ENCODE data around the gene XXYLT1. TPM values are rescaled to one million over a fixed set of nuclear protein-coding genes. Genes with fewer than 3 reads are reported as not detected.

XXYLT1 gene
- total RNA-seq, 2 experiments from 2014 or later = 5.4 to 5.7 TPM

DNA sequence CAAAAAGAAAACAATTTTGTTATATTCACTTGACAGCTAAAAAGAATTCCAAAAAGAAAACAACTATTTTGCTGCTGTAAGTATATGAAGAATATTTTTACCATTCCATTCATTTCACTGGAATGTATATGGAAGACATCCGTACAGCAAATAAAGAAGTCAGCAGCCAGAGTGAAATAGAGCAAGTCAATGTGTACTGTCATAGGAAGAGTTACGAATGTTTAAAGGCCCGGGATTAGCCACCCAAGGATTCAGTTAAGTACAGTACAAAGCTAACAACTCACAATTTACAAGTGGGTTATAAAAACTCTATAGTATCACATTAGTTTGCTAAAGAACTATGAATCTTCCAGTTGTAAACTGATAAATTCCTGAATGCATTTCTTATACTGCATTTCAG, 14.4 kb upstream of the XXYLT1 start:
- H3K27me3 Mint-ChIP-seq = no peaks in the 10 kb centered on the region
- no peak for DNase-seq
- peaks cover 18% of the 10 kb centered on the region for H3K36me3 Mint-ChIP-seq (ENCODE audit: low read depth)
- H3K4me3 Mint-ChIP-seq = no peak overlapping the region
- H3K27ac Mint-ChIP-seq = no peak overlapping the region
- no peaks in the 10 kb centered on the region for H3K9me3 Mint-ChIP-seq (ENCODE audit: low read depth)
- ChIA-PET CTCF (interaction anchor here (0.6 to 1.4 kb wide), 2 partner anchors 234 to 294 kb away, joined by 4 to 6 read pairs; no protein-coding TSS in a partner anchor), POLR2A (interaction anchor here (0.9 kb wide), 1 partner anchor 298 kb away, joined by 4 read pairs; no protein-coding TSS in a partner anchor)
- H3K4me1 Mint-ChIP-seq = peaks cover 13% of the 10 kb centered on the region
- no peak for ATAC-seq
- intact Hi-C loops (cut with DNase I, micrococcal nuclease) = no loop called here

DNA sequence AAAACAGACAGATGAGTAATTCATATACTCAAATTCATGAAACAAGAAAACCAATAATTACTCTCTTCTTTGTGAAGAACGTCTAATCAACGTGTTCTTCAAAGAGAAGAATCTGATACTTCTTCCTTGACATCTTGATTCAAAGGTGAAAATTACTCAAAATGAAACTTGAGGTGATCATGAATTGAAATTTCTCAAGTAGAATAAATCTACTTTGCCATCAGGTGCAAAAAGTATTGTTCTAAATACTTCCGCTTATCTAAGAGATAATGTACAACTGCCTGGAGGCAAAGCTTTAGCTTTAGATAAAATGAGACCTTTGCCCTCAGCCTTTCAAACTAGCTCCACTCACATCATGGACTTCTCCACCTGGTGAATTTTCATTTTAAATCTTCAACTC, 13.9 kb upstream of the XXYLT1 start:
- ATAC-seq = peak; percentile 19
- peaks cover 18% of the 10 kb centered on the region for H3K36me3 Mint-ChIP-seq (ENCODE audit: low read depth)
- POLR2A ChIA-PET = interaction anchor here (0.9 kb wide), 1 partner anchor 298 kb away, joined by 4 read pairs; no protein-coding TSS in a partner anchor
- DNase-seq = no peak
- H3K27ac Mint-ChIP-seq = no peak overlapping the region
- CTCF ChIA-PET = interaction anchor here (0.6 to 1.4 kb wide), 3 partner anchors 235 to 328 kb away, joined by 3 to 6 read pairs (median 4); no protein-coding TSS in a partner anchor
- intact Hi-C loops (cut with DNase I, micrococcal nuclease) = no loop called here
- H3K4me3 Mint-ChIP-seq = no peak overlapping the region
- H3K4me1 Mint-ChIP-seq = peaks cover 13% of the 10 kb centered on the region
- no peaks in the 10 kb centered on the region for H3K9me3 Mint-ChIP-seq (ENCODE audit: low read depth)
- H3K27me3 Mint-ChIP-seq = no peaks in the 10 kb centered on the region

DNA sequence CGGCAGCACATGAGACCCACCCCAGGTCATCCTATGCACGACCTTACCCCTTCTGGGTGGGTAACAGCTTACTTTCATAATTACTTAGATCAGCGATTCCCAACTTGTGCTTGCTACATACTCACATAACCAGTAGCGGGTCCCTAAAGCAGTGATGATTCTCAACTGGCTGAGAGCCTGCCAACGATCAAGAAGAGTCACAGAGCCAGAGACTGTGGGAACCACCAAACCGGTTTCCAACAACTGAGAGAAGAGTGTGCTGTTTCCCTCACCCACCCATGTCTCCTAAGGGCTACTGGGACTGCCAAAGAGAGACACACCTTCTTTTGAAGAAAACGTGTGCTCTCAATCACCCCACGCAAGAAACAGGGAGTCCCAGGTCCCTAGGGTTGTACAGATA, 12.0 kb upstream of the XXYLT1 start:
- ChIA-PET POLR2A (no interaction called here), CTCF (interaction anchor here (1.0 to 1.3 kb wide), 2 partner anchors 11 to 33 kb away, joined by 4 to 8 read pairs; partner anchors contain the start of gene XXYLT1)
- Mint-ChIP-seq H3K4me1 (peaks cover 13% of the 10 kb centered on the region), H3K27me3 (no peaks in the 10 kb centered on the region), H3K27ac (no peak overlapping the region), H3K9me3 (ENCODE audit: low read depth) (no peaks in the 10 kb centered on the region), H3K4me3 (no peak overlapping the region), H3K36me3 (ENCODE audit: low read depth) (peaks cover 13% of the 10 kb centered on the region)
- DNase-seq = no peak
- intact Hi-C loops (cut with DNase I, micrococcal nuclease) = no loop called here
- no peak for ATAC-seq

DNA sequence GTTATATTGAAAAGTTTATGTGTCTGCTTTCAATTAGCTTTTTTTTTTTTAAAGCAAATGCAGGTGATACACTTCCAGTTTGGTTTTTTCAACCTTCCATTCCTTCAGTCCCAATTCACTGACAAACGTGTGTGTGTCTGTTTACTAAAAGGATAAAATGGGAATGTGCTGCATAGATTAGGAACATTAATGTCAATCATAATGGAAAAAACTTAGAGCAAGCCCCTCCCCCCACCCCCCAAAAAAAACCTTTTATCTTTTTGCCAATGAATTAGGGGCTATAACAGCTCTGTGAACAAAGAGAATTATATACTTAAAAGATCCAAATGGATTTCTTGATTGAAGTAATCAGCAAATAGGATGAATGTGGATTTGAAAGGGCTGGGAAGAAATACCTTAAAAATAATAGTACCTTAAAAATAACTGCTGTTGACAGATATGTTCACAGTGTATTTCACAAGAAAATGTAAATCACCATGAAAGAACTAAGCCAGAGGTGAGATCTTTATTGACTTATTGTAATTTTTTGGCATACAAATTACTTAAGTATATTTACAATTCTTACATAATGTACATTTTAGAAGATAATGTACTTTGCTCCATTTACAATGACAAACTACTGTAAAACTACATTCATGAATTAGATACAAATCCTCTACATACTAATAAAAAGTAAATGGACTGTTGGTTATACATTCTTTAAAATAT, 3.5 kb upstream of the XXYLT1 start:
- DNase-seq = no peak
- Mint-ChIP-seq H3K4me1 (peaks cover 12% of the 10 kb centered on the region), H3K27me3 (no peaks in the 10 kb centered on the region), H3K27ac (no peak overlapping the region), H3K4me3 (no peak overlapping the region), H3K9me3 (ENCODE audit: low read depth) (no peaks in the 10 kb centered on the region), H3K36me3 (ENCODE audit: low read depth) (peaks cover 2% of the 10 kb centered on the region)
- no peak for ATAC-seq
- CTCF ChIA-PET = interaction anchor here (0.6 to 6.6 kb wide), 11 partner anchors 10 to 718 kb away, joined by 3 to 113 read pairs (median 3); no protein-coding TSS in a partner anchor
- intact Hi-C loops (cut with DNase I, micrococcal nuclease) = loop anchor here (5.0 to 10.0 kb wide), 2 partner anchors 380 to 583 kb away; no protein-coding TSS in a partner anchor
- POLR2A ChIA-PET = no interaction called here

GRCh38 chr3:195271410-195272243, 668 bp upstream of the XXYLT1 start:
- Mint-ChIP-seq H3K36me3 (ENCODE audit: low read depth) (peaks cover 2% of the 10 kb centered on the region), H3K4me3 (peak overlapping the region; percentile 84), H3K27ac (peak overlapping the region; percentile 87), H3K27me3 (no peaks in the 10 kb centered on the region), H3K9me3 (ENCODE audit: low read depth) (no peaks in the 10 kb centered on the region), H3K4me1 (peaks cover 17% of the 10 kb centered on the region)
- POLR2A ChIA-PET = interaction anchor here (0.5 to 2.5 kb wide), 6 partner anchors 169 to 585 kb away, joined by 3 to 8 read pairs (median 7); partner anchors contain the start of genes ACAP2, FAM43A and PPP1R2
- peak; percentile 96 for DNase-seq
- intact Hi-C loops (cut with DNase I, micrococcal nuclease) = loop anchor here (1.0 to 10.0 kb wide), 12 partner anchors 171 to 635 kb away; partner anchors contain the start of genes ACAP2 (in 1 of the 2), LSG1 (in 1 of the 2) and PPP1R2 (in 1 of the 2)
- peak; percentile 79 for ATAC-seq
- CTCF ChIA-PET = interaction anchor here (0.5 to 6.6 kb wide), 44 partner anchors 9 to 1268 kb away, joined by 3 to 113 read pairs (median 4); partner anchors contain the start of genes ACAP2, LSG1 and PPP1R2

GRCh38 chr3:195270079-195270816, 711 bp downstream of the XXYLT1 start:
- H3K27ac Mint-ChIP-seq = peak overlapping the region; percentile 73
- DNase-seq = peak; percentile 70
- intact Hi-C loops (cut with DNase I, micrococcal nuclease) = loop anchor here (2.0 to 10.0 kb wide), 6 partner anchors 245 to 637 kb away; no protein-coding TSS in a partner anchor
- H3K9me3 Mint-ChIP-seq (ENCODE audit: low read depth) = no peaks in the 10 kb centered on the region
- H3K36me3 Mint-ChIP-seq (ENCODE audit: low read depth) = peaks cover 5% of the 10 kb centered on the region
- no peaks in the 10 kb centered on the region for H3K27me3 Mint-ChIP-seq
- ATAC-seq = no peak
- peak overlapping the region; percentile 84 for H3K4me3 Mint-ChIP-seq
- POLR2A ChIA-PET = interaction anchor here (0.6 to 2.5 kb wide), 7 partner anchors 8 to 584 kb away, joined by 3 to 9 read pairs (median 7); partner anchors contain the start of genes FAM43A and PPP1R2
- CTCF ChIA-PET = interaction anchor here (0.6 to 6.6 kb wide), 29 partner anchors 8 to 598 kb away, joined by 3 to 113 read pairs (median 4); partner anchors contain the start of genes ACAP2, LSG1 and PPP1R2
- peaks cover 17% of the 10 kb centered on the region for H3K4me1 Mint-ChIP-seq

- H3K36me3 Mint-ChIP-seq (ENCODE audit: low read depth) = peaks cover 6% of the 10 kb centered on the region
- H3K4me1 Mint-ChIP-seq = peaks cover 17% of the 10 kb centered on the region
- H3K4me3 Mint-ChIP-seq = peak overlapping the region; percentile 84
- H3K9me3 Mint-ChIP-seq (ENCODE audit: low read depth) = no peaks in the 10 kb centered on the region
- intact Hi-C loops (cut with DNase I, micrococcal nuclease) = loop anchor here (2.0 to 10.0 kb wide), 6 partner anchors 245 to 637 kb away; no protein-coding TSS in a partner anchor
- no peaks in the 10 kb centered on the region for H3K27me3 Mint-ChIP-seq
- ATAC-seq (no peak), DNase-seq (no peak)
- CTCF ChIA-PET = interaction anchor here (0.5 to 6.6 kb wide), 18 partner anchors 9 to 635 kb away, joined by 3 to 113 read pairs (median 4); partner anchors contain the start of genes LSG1 and PPP1R2
- POLR2A ChIA-PET = interaction anchor here (0.6 to 2.5 kb wide), 2 partner anchors 9 to 583 kb away, joined by 7 to 9 read pairs; partner anchors contain the start of gene FAM43A
- H3K27ac Mint-ChIP-seq = peak overlapping the region; percentile 73
These were observed 1.4 kb downstream of the XXYLT1 start for GRCh38 chr3:195269375-195270078.

GRCh38 chr3:195268576-195269309, 2.2 kb downstream of the XXYLT1 start:
- CTCF ChIA-PET = interaction anchor here (0.5 to 6.6 kb wide), 9 partner anchors 8 to 635 kb away, joined by 3 to 113 read pairs (median 3); no protein-coding TSS in a partner anchor
- Mint-ChIP-seq H3K9me3 (ENCODE audit: low read depth) (no peaks in the 10 kb centered on the region), H3K36me3 (ENCODE audit: low read depth) (peaks cover 6% of the 10 kb centered on the region), H3K27ac (no peak overlapping the region), H3K4me1 (peaks cover 17% of the 10 kb centered on the region), H3K27me3 (no peaks in the 10 kb centered on the region), H3K4me3 (peak overlapping the region; percentile 84)
- intact Hi-C loops (cut with DNase I, micrococcal nuclease) = no loop called here
- no peak for DNase-seq
- no peak for ATAC-seq
- POLR2A ChIA-PET = no interaction called here

DNA sequence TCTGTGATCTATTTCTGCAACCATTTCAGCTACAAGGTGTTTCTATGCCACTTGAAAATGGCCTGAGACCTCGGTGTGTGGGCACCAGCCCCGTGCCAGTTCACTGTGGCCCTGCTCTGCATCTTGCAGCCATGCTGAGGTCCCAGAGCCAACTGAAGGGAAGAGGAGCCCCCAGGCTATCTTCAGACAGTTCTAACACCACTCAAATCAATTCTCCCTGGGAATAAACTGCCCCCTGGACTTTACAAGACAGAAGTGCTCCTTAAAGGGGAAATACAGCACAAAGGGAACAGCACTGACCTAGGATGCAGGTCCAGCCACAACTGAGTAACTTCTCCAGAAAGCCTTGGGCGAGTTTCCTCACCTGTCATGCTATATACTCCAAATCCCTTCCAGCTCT, 3.9 kb downstream of the XXYLT1 start:
- CTCF ChIA-PET = no interaction called here
- Mint-ChIP-seq H3K27me3 (no peaks in the 10 kb centered on the region), H3K4me1 (peaks cover 17% of the 10 kb centered on the region), H3K4me3 (no peak overlapping the region), H3K9me3 (ENCODE audit: low read depth) (no peaks in the 10 kb centered on the region), H3K36me3 (ENCODE audit: low read depth) (peaks cover 6% of the 10 kb centered on the region), H3K27ac (no peak overlapping the region)
- DNase-seq (no peak), ATAC-seq (no peak)
- intact Hi-C loops (cut with DNase I, micrococcal nuclease) = no loop called here
- POLR2A ChIA-PET = no interaction called here
